GM21381 (cell line): Measurements from ENCODE around the gene ZNF225.
"Not testable (repeated sequence)": the region's sequence is repeated elsewhere in the genome, so short reads cannot be mapped to it uniquely, and the experiment has no call there.

Source experiments
- ATAC-seq: cut with Tn5 transposase; IDR thresholded peaks from one replicate; pipeline ENCODE4 v1.9.1; 2021; ENCODE audit warnings: mild to moderate bottlenecking, moderate library complexity; ENCODE audit not compliant: unreplicated experiment

The ZNF225 gene

DNA sequence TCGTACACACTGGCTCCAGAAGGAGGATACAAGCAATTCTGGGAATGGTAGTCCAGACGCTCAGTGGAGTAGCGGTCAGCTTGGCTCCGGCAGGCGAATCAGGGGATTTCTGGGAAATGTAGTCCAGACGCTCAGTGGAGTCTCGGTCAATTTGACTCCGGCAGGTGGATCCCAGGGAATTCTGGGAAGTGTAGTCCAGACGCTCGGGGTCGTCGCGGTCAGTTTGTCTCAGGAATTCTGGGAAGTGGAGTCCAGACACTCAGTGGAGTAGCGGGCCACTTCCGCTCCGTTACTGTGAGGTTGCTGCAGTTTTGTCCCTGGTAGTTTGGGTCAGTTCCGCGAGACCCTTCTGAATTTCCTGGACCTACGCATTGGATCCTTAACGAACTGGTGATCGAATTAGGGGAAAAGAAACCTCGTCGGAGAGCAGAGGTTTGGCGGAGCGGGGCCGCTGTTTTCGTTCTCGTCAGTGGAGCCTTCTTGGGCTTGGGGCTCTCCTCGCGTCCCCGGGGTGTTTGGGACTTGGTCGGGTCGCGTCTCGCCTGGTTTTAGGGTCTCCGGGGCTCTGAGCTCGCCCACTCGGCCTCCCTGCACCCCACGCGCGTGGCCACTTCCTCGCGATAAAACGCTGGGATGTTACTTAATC lies at the start of gene ZNF225:
ZNF225 (plus strand) TSS at position 262 of the 646 bp plus-strand sequence. CDS start 2,429 bp downstream, outside the sequence.
- ATAC-seq: peak; percentile 96

DNA sequence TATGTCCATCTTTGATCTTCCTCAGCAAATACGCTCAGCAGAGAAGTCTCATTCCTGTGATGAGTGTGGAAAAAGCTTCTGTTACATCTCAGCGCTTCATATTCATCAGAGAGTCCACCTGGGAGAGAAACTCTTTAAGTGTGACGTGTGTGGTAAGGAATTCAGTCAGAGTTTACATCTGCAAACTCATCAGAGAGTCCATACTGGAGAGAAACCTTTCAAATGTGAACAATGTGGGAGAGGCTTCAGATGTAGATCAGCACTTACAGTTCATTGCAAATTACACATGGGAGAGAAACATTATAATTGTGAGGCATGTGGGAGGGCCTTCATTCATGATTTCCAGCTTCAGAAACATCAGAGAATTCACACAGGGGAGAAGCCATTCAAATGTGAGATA lies 46.9 kb upstream of the ZNF225 start:
- ATAC-seq: no peak

DNA sequence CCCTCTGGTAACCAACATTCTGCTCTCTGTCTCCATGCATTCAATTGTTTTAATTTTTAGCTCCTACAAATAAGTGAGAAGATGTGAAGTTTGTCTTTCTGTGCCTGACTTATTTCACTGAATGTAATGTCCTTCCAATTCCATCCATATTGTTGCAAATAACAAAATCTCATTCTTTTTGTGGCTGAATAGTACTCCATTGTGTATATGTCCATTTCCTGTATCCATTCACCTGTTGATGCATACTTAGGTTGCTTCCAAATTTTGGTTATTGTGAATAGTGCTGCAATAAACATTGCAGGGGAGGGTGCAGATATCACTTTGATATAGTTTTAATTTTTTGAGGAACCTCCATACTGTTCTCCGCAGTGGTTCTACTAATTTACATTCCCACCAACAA lies 43.8 kb upstream of the ZNF225 start:
- no peak for ATAC-seq

DNA sequence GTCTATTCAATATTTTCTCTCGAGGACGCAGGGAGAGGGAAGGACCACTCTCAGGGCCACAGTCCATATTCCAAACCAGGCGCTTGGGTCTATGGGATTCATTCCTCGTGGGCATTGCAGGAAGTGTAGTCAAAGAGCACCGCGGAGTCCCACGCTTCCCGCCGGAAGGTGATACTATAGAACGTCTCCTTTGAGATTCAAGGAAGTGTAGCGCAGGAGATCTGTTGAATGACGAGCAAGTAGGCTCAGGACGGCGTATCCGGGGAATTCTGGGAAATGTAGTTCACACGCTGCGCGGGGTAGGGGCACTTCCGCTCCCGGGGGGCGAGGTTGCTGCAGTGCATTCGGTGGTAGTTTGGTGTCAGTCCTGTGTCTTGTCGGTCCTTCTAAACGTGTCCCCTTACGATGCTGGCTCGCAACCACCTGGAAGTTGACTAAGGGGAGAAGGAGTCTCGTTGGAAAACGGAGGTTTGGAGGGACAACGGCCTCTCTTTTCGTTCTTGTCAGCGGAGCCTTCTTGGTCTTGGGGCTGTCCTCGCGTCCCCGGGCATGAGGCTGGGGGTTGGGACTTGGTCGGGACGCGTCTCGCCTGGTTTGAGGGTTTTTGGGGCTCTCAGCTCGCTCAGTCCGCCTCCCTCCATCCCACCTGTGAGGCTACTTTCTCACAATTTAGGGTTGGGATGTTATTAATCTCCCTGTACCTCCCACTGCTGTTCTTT lies 41.2 kb upstream of the ZNF225 start, which contains the start of gene ZNF284:
ZNF284 (plus strand) TSS at position 336 of the 719 bp plus-strand sequence. CDS start 4,231 bp downstream, outside the sequence.
- peak; percentile 96 for ATAC-seq

DNA sequence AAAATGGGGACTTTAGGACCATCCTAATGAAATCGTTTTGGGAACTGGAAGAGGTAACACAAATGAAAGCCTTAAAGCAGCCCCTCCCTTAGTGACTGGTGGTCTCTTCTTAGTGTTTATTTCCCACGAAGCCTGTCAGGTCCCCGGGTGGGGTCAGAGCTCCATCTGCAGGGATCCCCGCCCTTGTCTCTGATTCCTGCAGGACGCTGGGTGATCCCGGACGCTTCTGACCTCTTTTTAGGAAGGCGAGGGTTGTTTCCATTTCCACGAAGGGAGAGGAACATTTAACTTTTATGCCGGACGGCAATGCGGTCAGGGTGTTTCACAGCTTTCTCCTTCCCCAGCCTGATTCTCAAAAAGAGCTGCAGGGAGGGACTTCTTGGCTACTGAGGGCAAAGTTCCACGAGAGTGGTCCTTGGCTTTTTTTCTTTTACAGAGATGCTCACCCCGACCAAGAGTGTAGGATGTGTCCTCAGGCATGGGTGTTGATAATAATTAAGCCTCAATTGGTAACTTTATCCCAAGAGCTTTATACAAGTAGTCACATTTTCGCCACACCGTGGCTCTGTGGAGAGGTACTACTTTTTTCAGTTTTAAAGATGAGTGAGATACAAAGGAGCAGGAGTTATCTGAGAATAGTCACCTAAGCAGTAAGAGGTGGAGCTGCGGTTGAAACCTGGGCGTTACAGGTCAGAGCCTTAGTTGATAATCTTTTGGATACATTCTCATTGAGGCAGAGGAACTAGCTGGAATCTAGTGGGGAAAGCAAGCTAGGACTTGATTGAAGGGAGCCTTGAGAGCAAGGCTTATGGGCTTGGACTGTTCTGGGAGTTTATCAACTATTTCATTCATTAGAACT lies 40.4 kb upstream of the ZNF225 start:
- ATAC-seq: no peak

DNA sequence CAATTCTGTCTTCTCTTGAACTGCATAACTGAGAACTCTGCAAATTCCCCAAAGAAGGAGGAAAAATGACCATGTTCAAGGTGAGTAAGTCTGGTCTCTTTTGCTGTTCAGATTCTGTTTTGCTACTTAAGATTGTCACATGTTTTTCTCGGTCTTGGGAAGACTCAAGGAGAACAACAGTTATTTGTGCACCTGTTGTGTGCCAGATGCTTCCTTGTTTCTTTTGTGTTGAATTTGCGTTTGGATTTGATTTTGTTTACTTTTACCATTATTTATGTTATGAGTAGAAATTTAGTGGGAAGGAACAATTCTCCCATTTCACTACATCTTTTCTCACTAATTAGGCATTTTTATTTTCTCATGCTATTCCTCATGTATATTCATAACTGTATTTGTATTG lies 36.9 kb upstream of the ZNF225 start:
- no peak for ATAC-seq

DNA sequence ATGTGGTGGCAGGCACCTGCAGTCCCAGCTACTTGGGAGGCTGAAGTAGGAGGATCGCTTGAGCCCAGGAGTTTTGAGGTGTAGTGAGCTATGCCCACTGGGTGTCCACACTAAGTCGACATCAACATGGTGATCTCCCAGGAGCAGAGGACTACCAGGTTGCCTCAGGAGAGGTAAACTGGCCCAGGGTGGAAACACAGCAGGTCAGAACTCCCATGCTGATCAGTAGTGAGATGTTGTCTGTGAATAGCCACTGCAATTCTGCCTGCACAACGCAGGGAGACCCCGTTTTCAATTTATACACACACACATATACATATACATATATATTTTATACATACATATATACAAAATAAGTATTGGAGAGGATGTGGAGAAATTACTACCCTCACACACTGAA lies 21.1 kb upstream of the ZNF225 start:
- no peak for ATAC-seq

DNA sequence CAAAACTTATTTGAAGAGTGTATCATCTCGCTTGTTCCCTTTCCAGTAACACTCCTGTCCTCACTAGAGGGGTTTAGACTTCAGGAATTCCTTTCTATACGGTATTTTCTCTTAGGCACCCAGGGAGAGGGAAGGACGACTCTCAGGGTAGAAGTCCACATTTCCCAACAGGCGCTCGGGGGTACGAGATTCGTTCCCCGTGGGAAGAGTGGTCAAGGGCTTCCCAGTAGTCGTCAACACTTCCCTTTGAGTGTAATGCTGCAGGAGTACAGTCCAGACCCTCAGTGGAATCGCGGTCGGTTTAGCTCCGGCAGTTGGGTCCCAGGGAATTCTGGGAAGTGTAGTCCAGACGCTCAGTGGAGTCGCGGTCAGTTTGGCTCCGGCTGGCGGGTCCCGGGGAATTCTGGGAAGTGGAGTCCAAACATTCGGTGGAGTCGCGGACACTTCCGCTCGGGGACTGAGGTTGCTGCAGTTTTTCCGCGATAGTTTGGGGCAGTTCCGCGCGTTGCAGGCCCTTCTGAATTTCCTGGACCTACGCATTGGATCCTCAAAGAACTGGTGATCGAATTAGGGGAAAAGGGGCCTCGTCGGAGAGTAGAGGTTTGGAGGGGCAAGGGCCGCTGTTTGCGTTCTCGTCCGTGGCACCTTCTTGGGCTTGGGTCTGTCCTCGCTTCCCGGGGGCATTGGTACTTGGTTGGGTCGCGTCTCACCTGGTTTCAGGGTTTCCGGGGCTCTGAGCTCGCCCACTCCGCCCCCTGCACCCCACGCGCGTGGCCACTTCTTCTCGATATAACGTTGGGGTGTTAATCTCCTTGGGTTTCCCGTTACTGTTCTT lies 19.1 kb upstream of the ZNF225 start, which contains the start of gene ZNF224:
ZNF224 (plus strand) TSS at position 431 of the 835 bp plus-strand sequence. CDS start 3,513 bp downstream, outside the sequence.
- ATAC-seq: peak; percentile 87

DNA sequence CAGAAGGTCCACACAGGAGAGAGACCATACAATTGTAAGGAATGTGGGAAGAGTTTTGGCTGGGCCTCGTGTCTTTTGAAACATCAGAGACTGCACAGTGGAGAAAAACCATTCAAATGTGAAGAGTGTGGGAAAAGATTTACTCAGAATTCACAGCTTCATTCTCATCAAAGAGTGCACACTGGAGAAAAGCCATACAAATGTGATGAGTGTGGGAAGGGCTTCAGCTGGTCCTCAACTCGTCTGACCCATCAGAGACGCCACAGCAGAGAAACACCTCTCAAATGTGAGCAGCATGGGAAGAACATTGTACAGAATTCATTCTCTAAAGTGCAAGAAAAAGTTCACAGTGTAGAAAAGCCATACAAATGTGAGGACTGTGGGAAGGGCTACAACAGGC lies 5.4 kb upstream of the ZNF225 start:
- ATAC-seq: no peak

DNA sequence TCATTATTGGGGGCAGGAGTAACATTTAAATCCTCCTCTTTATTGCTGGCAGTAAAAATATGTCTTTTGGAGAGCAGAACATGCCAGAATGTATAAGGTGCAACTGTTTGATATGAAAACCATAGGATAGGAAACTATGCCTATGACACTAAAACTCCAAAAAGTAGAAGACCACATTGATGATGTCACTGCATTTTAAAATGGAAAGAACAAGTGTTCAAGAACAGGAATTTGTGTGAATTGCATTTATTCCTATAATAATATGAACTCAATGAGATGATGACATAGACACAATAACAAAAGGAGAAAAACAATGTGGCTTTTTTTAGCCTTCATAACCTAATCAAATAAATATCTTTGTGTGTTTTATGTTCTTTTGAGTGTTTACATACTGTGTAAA lies 3.7 kb upstream of the ZNF225 start:
- ATAC-seq: no peak

DNA sequence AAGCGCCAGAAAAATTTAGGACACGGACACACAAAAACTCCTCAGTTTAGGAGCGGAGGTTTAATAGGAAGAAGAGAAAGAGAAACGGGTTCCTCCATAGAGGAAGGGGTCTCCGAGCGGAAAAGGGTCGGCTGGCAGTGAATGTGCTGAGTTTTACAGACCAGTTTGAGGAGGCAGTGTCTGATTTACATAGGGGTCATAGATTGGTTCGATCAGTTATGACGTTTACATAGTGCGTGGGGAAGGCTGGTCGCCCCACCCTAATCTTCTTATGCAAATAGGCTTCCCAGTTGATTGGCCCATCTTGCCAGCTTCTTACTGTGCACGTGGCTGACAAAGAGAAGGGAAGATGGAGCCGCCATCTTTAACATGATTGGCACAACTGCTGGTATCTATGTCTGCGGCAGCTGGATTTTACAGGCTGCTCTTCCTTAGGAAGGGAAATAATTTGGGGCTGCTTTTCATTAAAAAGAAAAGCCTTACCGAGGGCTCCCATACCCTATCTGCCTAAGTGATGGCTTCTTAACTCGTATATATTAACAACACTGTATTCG lies 1.2 kb upstream of the ZNF225 start:
- no peak for ATAC-seq

DNA sequence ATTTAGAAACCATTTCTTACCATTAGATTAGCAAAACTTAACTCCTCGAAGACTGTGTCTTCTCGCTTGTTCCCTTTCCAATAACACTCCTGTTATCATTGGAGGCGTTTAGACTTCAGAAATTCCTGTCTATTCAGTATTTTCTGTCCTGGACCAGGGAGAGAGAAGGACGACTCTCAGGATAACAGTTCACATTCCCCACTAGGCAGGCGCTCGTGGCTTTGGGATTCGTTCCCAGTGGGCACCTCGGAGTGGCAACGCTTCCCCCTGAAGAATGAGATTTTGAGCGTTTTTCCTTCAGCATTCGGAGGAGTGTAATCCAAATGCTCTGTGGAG lies 429 bp upstream of the ZNF225 start:
- ATAC-seq: no peak

DNA sequence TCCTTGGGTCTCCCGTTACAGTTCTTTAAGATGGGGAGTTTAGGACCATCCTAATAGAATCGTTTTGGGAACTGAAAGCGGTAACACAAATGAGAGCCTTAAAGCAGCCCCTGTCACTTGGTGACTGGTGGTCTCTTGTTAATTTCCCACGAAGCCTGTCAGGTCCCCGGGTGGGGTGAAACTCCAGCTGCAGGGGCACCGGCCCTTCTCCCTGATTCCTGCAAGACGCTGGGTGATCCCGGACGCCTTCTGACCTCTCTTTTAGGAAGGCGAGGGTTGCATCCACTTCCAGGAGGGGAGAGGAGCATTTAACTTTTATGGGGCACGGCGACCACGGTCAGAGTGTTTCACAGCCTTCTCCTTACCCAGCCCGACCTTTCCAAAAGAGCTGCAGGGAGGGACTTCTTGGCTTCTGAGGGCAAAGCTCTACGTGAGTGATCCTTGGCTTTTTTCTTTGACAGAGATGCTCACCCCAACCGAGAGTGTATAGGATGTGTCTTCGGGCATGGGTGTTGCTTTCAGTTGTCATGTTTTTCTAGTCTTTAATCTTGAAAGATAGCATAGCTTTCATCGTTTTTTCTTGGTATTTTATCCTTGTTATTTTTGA lies 688 bp downstream of the ZNF225 start:
- ATAC-seq: peak; percentile 5

DNA sequence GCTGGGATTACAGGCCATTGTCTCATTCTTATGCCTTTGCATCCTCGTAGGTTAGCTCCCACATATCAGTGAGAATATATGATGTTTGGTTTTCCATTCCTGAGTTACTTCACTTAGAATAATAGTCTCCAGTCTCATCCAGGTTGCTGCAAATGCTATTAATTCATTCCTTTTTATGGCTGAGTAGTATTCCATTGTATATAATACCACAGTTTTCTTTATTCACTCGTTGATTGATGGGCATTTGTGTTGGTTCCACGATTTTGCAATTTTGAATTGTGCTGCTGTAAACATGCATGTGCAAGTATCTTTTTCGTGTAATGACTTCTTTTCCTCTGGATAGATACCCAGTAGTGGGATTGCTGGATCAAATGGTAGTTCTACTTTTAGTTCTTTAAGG lies 8.0 kb downstream of the ZNF225 start:
- ATAC-seq: not testable (repeated sequence)

DNA sequence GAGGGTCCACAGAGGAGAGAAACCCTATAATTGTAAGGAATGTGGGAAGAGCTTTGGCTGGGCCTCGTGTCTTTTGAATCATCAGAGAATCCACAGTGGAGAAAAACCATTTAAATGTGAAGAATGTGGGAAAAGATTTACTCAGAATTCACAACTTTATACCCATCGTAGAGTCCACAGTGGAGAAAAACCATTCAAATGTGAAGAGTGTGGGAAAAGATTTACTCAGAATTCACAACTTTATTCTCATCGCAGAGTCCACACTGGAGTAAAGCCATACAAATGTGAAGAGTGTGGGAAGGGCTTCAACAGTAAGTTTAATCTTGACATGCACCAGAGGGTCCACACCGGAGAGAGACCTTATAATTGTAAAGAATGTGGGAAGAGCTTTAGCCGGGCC lies 18.8 kb downstream of the ZNF225 start:
- no peak for ATAC-seq

DNA sequence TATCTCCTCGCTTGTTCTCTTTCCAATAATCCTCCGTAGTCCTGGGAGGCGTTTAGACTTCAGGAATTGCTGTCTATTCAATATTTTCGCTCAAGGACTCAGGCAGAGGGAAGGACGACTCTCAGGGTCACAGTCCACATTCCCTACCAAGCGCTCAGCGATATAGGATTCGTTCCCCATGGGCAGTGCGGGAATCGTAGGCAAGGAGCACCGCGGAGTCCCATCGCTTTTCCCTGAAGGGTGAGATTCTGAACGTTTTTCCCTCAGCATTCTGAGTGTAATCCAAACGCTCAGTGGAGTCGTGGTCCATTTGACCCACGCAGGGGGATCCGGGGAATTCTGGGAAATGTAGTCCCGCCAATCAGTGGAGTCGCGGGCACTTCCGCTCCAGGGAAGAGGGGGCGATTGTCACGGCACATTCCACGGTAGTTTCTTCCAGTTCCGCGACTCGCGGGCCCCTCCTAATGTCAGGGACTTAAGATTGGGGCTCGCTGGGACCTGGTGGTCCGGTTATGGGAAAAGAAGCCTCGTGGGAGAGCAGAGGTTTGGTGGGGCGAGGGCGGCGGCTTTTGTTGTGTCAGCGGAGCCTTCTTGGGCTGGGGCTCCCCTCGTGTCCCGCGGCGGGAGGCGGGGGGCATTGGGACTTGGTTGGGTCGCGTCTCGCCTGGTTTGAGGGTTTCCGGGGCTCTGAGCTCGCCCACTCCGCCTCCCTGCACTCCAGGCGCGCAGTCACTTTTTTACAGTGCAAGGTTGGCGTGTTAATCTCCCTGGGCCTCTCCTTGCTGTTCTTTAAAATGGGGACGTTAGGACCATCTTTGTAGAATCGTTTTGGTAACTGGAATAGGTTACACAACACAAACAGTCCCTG lies 28.2 kb downstream of the ZNF225 start, which contains the start of gene ZNF234:
ZNF234 (plus strand) TSS at position 364 of the 868 bp plus-strand sequence. CDS start 3,079 bp downstream, outside the sequence.
- peak; percentile 86 for ATAC-seq

DNA sequence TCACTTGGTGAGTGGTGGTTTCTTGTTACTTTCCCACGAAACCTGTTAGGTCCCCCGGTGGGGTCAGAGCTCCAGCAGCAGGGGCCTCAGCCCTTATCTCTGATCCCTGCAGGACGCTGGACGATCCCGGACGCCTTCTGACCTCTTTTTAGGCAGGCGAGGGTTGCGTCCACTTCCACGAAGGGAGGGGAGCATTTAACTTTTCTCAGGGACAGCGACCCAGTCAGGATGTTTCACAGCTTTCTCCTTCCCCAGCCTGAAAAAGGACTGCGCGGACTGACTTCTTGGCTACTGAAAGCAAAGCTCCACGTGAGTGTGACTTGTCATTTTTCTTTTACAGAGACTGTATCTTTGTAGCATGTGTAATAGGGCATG lies 28.8 kb downstream of the ZNF225 start:
- no peak for ATAC-seq

DNA sequence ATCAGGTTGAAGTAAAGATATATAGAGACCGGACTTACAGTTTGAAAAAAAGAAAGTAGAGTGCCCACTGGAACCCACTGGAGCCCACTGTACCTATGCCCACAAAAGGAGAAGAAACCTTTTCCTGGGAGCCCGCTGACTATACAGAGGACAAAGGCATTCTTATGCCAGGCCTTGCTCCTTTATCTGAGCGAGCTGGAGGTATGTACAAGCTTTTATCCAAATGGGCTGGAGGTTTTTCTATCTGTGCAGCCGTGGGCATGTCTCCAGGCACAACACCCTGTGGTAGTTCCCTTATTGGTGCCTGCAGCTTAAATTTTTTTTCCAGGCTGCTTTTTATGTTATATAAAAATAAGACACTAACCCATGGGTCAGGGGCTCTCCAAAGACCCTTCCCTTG lies 36.6 kb downstream of the ZNF225 start:
- ATAC-seq: no peak

DNA sequence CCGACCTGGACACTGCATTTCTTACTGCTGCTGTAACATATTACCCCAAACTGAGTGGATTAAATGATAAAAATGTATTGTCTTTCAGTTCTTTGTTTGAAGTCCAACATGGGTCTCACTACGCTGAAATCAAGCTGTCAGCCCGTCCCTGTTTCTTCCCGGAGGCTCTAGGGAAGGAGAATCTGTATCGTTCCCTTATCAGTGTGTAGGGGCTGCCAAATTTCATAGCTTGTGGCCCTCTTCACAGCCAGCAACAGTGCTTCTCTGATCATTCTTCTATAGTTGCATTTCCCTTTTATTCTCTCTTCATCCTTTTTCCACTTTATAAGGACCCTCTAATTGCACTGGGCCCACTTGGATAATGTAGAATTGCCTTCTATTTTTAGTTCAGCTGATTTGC lies 38.3 kb downstream of the ZNF225 start:
- no peak for ATAC-seq
